Coronary artery (tissue), 2 donors: Measurements from ENCODE around the gene GFRAL.

Experiments
- DNase-seq: peaks from one replicate; pipeline ENCODE4 v3.0.0-alpha.2; 2017; ENCODE audit warnings: low spot score
- H3K27ac ChIP-seq, 2 donors: fragments of 200-600 bp; sonication (generic); one replicate each; pipeline ENCODE4 v1.5.1; 2016 to 2019
- H3K4me3 ChIP-seq: fragments of 200-600 bp; sonication (generic); 2 replicates; pipeline ENCODE4 v1.5.1; 2016; ENCODE audit warnings: mild to moderate bottlenecking, moderate library complexity
- CTCF ChIP-seq: fragments of 200-600 bp; sonication (generic); IDR thresholded peaks from one replicate; pipeline ENCODE4 v1.5.1; 2019; ENCODE audit warnings: antibody characterized with exemption

The GFRAL gene

DNA sequence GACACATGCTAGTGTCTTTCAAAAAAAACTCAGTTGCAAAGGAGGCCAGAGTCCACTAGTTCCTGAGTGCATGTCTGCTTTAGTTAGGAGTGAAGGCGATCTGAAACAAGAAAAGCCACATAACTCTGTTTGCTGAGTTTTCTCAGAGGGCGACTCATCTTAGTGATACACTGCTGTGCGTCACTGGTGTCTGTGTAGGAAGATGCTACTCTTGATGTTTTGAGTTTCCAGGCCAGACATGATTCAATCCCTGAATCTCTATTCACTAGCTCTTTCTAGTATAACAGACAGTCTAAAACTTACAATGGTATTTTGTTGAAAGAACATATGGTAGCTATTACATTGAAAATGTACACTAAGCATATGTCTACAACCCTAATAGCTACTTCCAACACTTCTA is 60.9 kb downstream of the GFRAL start:
- no peak for DNase-seq
- TF ChIP-seq CTCF = no peak
- no peak overlapping the region for H3K4me3 ChIP-seq
- H3K27ac ChIP-seq = no peak overlapping the region

GRCh38 chr6:55395871-55396270 is 68.6 kb downstream of the GFRAL start:
- DNase-seq = no peak
- Histone ChIP-seq H3K4me3 (no peak overlapping the region), H3K27ac (no peak overlapping the region)
- no peak for TF ChIP-seq CTCF

DNA sequence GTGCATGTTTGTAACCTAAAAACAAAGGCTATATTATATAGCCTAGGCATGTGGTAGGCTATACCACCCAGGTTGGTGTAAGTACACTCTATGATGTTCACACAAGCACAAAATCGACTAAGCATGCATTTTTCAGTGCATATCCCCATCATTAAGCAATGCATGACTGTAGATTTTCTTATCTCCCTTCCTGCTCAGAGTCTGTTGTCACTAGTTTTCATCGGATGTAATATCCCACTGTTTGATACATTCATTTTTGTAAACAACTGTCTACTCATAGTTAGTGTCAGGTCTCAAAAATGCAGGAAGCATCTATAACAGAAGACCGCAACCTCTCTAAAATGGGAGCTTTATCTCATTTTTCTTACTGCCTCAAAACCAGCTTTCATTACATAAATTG is 70.7 kb downstream of the GFRAL start:
- DNase-seq = no peak
- no peak for TF ChIP-seq CTCF
- H3K4me3 ChIP-seq = no peak overlapping the region
- H3K27ac ChIP-seq = no peak overlapping the region

DNA sequence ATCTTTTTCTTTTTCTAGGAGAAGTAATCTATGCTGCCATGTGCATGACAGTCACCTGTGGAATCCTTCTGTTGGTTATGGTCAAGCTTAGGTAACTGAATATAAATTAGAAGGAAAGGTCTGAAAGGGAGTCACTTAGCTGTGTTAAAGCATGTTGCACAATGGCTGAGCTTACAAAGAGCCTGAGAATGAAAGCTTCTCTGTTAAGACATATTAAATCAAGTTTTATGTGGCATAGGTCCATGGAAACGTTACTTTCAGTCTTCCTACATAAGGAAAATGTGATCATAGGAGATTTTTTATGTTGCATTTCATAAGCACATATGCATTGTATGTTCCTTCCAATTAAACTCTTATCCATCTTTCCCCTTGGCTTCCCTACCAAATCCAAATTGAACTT is 72.1 kb downstream of the GFRAL start:
- DNase-seq = no peak
- Histone ChIP-seq H3K4me3 (no peak overlapping the region), H3K27ac (no peak overlapping the region)
- TF ChIP-seq CTCF = no peak

GRCh38 chr6:55405474-55406235 is 78.4 kb downstream of the GFRAL start:
- H3K4me3 ChIP-seq = no peak overlapping the region
- DNase-seq = no peak
- no peak overlapping the region for H3K27ac ChIP-seq
- TF ChIP-seq CTCF = no peak

GRCh38 chr6:55410674-55411073 is 83.4 kb downstream of the GFRAL start:
- TF ChIP-seq CTCF = no peak
- H3K27ac ChIP-seq = no peak overlapping the region

DNA sequence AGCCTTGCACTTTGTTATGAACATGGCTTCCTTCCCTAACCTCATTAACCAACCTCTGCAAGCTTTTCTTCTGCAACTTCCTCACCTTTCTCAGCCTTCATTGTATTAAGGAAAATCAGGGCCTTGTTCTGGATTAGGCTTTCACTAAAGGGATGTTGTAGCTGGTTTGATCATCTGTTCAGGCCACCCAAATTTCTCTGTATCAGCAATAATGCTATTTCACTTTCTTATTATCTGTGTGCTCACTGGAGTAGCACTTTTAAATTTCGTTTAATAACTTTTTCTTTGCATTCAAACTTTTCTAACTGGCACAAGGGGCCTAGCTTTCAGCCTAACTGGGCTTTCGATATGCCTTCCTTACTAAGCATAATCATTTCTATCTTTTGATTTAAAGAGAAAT is 96.7 kb downstream of the GFRAL start:
- H3K4me3 ChIP-seq = no peak overlapping the region
- no peak for TF ChIP-seq CTCF
- no peak overlapping the region for H3K27ac ChIP-seq
- DNase-seq = no peak

More at GRCh38 chr6:55410674-55411073, 83.4 kb downstream of the GFRAL start:
- H3K4me3 ChIP-seq = no peak overlapping the region
- no peak for DNase-seq
